ENCODE results near the gene PITX2. TPM values are rescaled to one million over a fixed set of nuclear protein-coding genes. Genes with fewer than 3 reads are reported as not detected.

PITX2 gene
- polyA plus RNA-seq, 2 of the 4 experiments (the other 2 are of a cell fraction) = 1.1 to 2.6 TPM

DNA sequence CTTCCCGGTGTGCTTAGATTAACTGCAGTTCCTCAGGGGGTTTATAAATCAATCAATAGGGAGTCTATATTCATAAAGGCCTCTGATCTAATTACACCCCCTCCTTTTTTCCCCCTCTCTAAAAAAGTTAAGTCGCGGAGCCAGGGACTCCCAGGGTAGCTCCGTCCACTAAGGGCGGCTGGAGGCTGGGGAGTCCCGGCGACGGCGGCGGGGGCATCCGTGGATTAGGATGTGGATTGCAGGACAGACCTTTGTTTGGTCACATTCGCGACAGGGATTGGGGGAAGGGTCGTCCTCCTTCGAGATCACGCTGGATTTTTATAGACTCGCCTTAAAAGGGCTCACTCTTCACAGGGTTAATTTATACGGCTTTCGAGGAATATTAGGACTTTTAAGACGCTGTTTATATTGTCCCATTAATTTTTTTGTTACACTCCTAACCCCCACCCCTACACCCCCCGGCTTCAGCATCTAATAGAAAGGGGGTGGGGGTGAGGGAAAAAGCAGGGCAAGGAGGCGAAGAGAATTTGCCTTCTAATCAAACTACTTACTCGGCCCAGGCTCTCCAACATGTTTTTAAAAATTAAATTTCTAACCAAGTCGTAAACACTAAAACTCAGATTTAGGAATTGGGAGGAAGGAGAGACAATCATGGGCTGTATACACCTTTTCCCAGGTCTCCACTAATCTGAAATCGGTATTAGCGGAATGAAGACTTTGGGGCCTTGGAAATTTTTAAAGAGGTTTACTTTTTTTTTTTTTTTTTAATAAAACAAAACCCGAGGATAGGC, 8.5 kb downstream of the PITX2 start:
- 88% methylated on average over 27 of the region's 27 CpGs for WGBS (ENCODE audit: missing lambda C conversion rate)
- no peak for ATAC-seq

DNA sequence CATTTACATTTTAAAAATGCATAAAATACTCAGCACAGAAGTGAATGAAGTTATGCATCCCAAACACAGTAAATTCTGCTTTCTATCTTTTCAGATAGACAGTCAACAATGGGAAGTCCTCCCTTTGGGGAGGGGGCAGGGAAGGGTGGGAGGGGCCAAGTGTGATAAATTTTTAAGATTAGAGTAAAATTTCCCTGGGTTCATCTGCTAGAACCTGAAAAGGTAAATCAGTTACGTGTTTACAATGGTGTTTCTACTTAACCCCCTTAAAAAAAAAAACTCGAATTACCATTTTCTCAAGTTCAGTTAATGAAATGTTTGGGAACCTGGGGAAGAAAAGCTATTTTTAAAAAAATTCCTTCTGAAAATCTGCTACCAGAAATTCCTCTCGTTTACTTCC, 9.1 kb downstream of the PITX2 start:
- Histone ChIP-seq H3K27ac (no peak overlapping the region), H3K4me2 (no peak overlapping the region), H3K4me1 (peaks cover 11% of the 10 kb centered on the region; the same call in 2 of the 3 replicates), H3K9me3 (no peaks in the 10 kb centered on the region), H3K4me3 (no peak overlapping the region)
- no peak for DNase-seq (ENCODE audit: low read depth in 1 of 2, low spot score in 1 of 2)
- TF ChIP-seq FOSB (CRISPR knock-in tag; IDR thresholded peaks at IDR 0.05) (no peak), MYC (IDR thresholded peaks at IDR 0.05; ENCODE audit: borderline replicate concordance, low read length) (no peak), FOXS1 (CRISPR knock-in tag; IDR thresholded peaks at IDR 0.05) (no peak), JUN (IDR thresholded peaks at IDR 0.05) (no peak), FOSL2 (IDR thresholded peaks at IDR 0.05) (no peak), FOSL2 (CRISPR knock-in tag; IDR thresholded peaks at IDR 0.05) (no peak), EP300 (IDR thresholded peaks at IDR 0.05) (no peak), NPAS2 (CRISPR knock-in tag; IDR thresholded peaks at IDR 0.05; ENCODE audit: borderline replicate concordance) (no peak)
- TF ChIP-seq, protein P1, sequence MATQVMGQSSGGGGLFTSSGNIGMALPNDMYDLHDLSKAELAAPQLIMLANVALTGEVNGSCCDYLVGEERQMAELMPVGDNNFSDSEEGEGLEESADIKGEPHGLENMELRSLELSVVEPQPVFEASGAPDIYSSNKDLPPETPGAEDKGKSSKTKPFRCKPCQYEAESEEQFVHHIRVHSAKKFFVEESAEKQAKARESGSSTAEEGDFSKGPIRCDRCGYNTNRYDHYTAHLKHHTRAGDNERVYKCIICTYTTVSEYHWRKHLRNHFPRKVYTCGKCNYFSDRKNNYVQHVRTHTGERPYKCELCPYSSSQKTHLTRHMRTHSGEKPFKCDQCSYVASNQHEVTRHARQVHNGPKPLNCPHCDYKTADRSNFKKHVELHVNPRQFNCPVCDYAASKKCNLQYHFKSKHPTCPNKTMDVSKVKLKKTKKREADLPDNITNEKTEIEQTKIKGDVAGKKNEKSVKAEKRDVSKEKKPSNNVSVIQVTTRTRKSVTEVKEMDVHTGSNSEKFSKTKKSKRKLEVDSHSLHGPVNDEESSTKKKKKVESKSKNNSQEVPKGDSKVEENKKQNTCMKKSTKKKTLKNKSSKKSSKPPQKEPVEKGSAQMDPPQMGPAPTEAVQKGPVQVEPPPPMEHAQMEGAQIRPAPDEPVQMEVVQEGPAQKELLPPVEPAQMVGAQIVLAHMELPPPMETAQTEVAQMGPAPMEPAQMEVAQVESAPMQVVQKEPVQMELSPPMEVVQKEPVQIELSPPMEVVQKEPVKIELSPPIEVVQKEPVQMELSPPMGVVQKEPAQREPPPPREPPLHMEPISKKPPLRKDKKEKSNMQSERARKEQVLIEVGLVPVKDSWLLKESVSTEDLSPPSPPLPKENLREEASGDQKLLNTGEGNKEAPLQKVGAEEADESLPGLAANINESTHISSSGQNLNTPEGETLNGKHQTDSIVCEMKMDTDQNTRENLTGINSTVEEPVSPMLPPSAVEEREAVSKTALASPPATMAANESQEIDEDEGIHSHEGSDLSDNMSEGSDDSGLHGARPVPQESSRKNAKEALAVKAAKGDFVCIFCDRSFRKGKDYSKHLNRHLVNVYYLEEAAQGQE (IDR thresholded peaks at IDR 0.05) = no peak
- TF ChIP-seq, protein P2, sequence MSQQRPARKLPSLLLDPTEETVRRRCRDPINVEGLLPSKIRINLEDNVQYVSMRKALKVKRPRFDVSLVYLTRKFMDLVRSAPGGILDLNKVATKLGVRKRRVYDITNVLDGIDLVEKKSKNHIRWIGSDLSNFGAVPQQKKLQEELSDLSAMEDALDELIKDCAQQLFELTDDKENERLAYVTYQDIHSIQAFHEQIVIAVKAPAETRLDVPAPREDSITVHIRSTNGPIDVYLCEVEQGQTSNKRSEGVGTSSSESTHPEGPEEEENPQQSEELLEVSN (IDR thresholded peaks at IDR 0.05; ENCODE audit: borderline replicate concordance, low read depth) = no peak
- FAIRE-seq = no peak
- ChIA-PET CTCF (no interaction called here), POLR2A (no interaction called here)
- WGBS (ENCODE audit: missing lambda C conversion rate) = 58% methylated on average over 3 of the region's 3 CpGs
- no peak for ATAC-seq

More for the DNA sequence above, 8.5 kb downstream of the PITX2 start:
- no peak for DNase-seq (ENCODE audit: low read depth in 1 of 2, low spot score in 1 of 2)
- ChIA-PET POLR2A (no interaction called here), CTCF (no interaction called here)
- Histone ChIP-seq H3K4me2 (no peak overlapping the region), H3K4me1 (peaks cover 11% of the 10 kb centered on the region; the same call in 2 of the 3 replicates), H3K9me3 (no peaks in the 10 kb centered on the region), H3K27ac (no peak overlapping the region), H3K4me3 (no peak overlapping the region)
- no peak for FAIRE-seq
- no peak for TF ChIP-seq RNF2 (IDR thresholded peaks at IDR 0.05; ENCODE audit: borderline replicate concordance, low read depth)
- no peak for TF ChIP-seq SMC3 (IDR thresholded peaks at IDR 0.05)
- TF ChIP-seq MYC (IDR thresholded peaks at IDR 0.05; ENCODE audit: borderline replicate concordance, low read length) = no peak
- TF ChIP-seq POLR2AphosphoS2 (conservative IDR thresholded peaks at IDR 0.05; ENCODE audit: low read length) = no peak

DNA sequence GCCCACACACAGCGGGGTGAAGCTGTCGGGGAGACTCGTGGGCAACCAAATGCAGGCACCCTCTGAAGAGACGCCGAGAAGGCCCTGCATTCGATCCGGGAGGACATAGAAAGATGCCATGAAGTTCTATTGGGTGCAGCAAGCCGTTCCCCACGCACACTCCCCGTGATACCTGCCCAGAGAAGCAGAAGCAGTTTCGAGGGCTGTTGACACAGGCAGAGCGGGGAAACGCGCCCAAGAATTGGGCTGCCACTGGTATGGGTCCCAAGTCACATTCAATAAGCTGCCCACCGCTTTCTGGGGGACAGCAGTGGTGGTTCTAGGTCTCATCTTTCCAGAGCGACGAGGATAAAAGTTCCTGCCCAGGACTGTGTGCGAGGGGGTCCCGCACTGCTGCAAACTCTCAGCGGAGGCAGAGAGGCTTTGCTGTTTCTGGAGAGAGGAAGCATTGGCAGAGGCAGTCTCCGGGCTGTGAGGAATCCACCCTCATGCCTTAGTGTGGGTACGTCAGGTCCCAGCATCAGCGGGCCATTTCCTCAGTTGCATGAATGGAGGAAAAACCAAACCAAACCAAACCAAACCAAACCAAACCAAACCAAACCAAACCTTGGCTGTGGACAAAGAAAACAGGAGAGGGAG, 10.1 kb downstream of the PITX2 start:
- no peak overlapping the region for H3K27ac ChIP-seq
- 93% methylated on average over 10 of the region's 23 CpGs for WGBS (ENCODE audit: missing lambda C conversion rate)
- ChIA-PET CTCF (no interaction called here), POLR2A (no interaction called here)
- H3K4me2 ChIP-seq = no peak overlapping the region
- no peak for FAIRE-seq
- H3K4me3 ChIP-seq = no peak overlapping the region
- no peaks in the 10 kb centered on the region for H3K9me3 ChIP-seq
- no peak for ATAC-seq
- H3K4me1 ChIP-seq = peaks cover 11% of the 10 kb centered on the region; the same call in 2 of the 3 replicates
- DNase-seq (ENCODE audit: low read depth in 1 of 2, low spot score in 1 of 2) = no peak
- TF ChIP-seq EP300 (IDR thresholded peaks at IDR 0.05) (no peak), HEYL (CRISPR knock-in tag; IDR thresholded peaks at IDR 0.05) (no peak), POLR2A (IDR thresholded peaks at IDR 0.05; ENCODE audit: low read length) (no peak), FOSB (CRISPR knock-in tag; IDR thresholded peaks at IDR 0.05) (no peak), PHF8 (IDR thresholded peaks at IDR 0.05; ENCODE audit: borderline replicate concordance, low read depth) (no peak), HOXB5 (CRISPR knock-in tag; IDR thresholded peaks at IDR 0.05) (no peak)
- TF ChIP-seq, protein P3, sequence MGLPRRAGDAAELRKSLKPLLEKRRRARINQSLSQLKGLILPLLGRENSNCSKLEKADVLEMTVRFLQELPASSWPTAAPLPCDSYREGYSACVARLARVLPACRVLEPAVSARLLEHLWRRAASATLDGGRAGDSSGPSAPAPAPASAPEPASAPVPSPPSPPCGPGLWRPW (IDR thresholded peaks at IDR 0.05) = no peak

Data from A549 (cell line).